NT2/D1 (cell line): ENCODE data around the gene SYNDIG1.

ENCODE experiments used
- SUZ12 ChIP-seq: IDR thresholded peaks from 2 replicates; pipeline ENCODE4 v1.6.1; 2011; ENCODE audit not compliant: insufficient read length, insufficient read depth; ENCODE audit errors: extremely low read depth
- YY1 ChIP-seq: IDR thresholded peaks from 2 replicates; pipeline ENCODE4 v1.6.1; 2011; ENCODE audit not compliant: insufficient read length, insufficient read depth
- ZNF274 ChIP-seq: IDR thresholded peaks from 2 replicates; pipeline ENCODE4 v1.6.1; 2011; ENCODE audit warnings: mild to moderate bottlenecking, low read depth, low read length

- TF ChIP-seq SUZ12 = no peak
- no peak for TF ChIP-seq ZNF274
- TF ChIP-seq YY1 = no peak
Observed at GRCh38 chr20:24657196-24657595, 187.8 kb downstream of the SYNDIG1 start.
